ENCODE data around the gene NFIB.

Gene NFIB

GRCh38 chr9:14313951-14314423 is at the start of gene NFIB:
NFIB (minus strand) TSS chr9:14314141; CDS start chr9:14313511, 630 bp downstream.
- DNase-seq (ENCODE audit: low read depth): no peak

- no peak for DNase-seq (ENCODE audit: low read depth)
These were observed 48.2 kb upstream of the NFIB start for GRCh38 chr9:14362175-14362574.

- DNase-seq (ENCODE audit: low read depth): no peak
These were observed 47.1 kb upstream of the NFIB start for GRCh38 chr9:14361074-14361473.

GRCh38 chr9:14358523-14358922 is 44.6 kb upstream of the NFIB start:
- no peak for DNase-seq (ENCODE audit: low read depth)

- DNase-seq (ENCODE audit: low read depth): no peak
These were observed 42.7 kb upstream of the NFIB start for GRCh38 chr9:14356351-14357265.

GRCh38 chr9:14354201-14354600 is 40.3 kb upstream of the NFIB start:
- DNase-seq (ENCODE audit: low read depth): no peak

- peak; percentile 49 for DNase-seq (ENCODE audit: low read depth)
These were observed 39.5 kb upstream of the NFIB start for GRCh38 chr9:14353222-14354056.

GRCh38 chr9:14352503-14352902 is 38.6 kb upstream of the NFIB start:
- DNase-seq (ENCODE audit: low read depth): no peak

- DNase-seq (ENCODE audit: low read depth): no peak
These were observed 37.4 kb upstream of the NFIB start for GRCh38 chr9:14351221-14351836.

- DNase-seq (ENCODE audit: low read depth): no peak
These were observed 36.8 kb upstream of the NFIB start for GRCh38 chr9:14350754-14351153.

GRCh38 chr9:14350349-14350728 is 36.4 kb upstream of the NFIB start:
- DNase-seq (ENCODE audit: low read depth): no peak

- DNase-seq (ENCODE audit: low read depth): no peak
These were observed 35.8 kb upstream of the NFIB start for GRCh38 chr9:14349447-14350348.

GRCh38 chr9:14349146-14349446 is 35.2 kb upstream of the NFIB start:
- no peak for DNase-seq (ENCODE audit: low read depth)

GRCh38 chr9:14348373-14349145 is 34.6 kb upstream of the NFIB start:
- DNase-seq (ENCODE audit: low read depth): no peak

GRCh38 chr9:14348123-14348372 is 34.1 kb upstream of the NFIB start:
- DNase-seq (ENCODE audit: low read depth): no peak

GRCh38 chr9:14347406-14348122 is 33.6 kb upstream of the NFIB start:
- DNase-seq (ENCODE audit: low read depth): no peak

- DNase-seq (ENCODE audit: low read depth): no peak
These were observed 33.0 kb upstream of the NFIB start for GRCh38 chr9:14346811-14347405.

GRCh38 chr9:14346231-14346791 is 32.4 kb upstream of the NFIB start:
- no peak for DNase-seq (ENCODE audit: low read depth)

- no peak for DNase-seq (ENCODE audit: low read depth)
These were observed 31.7 kb upstream of the NFIB start for GRCh38 chr9:14345354-14346230.

Measured in stimulated activated CD8-positive, alpha-beta memory T cell treated with anti-CD3 and anti-CD28 coated beads, Interleukin-15, amount 100 ng/mL, for 1 hour (primary cell).